Smooth muscle cell (in vitro differentiated cells): ENCODE results near the gene PABPN1L. TPM values are rescaled to one million over a fixed set of nuclear protein-coding genes. Genes with fewer than 3 reads are reported as not detected.

Experiments used
- DNase-seq: peaks from one replicate; lab custom pipeline; 2025; ENCODE audit not compliant: unreplicated experiment; lab: John Stamatoyannopoulos, UW
- H2AFZ ChIP-seq: fragments of 200-600 bp; sonication (generic); 2 replicates; pipeline ENCODE4 v1.6.0; 2016; ENCODE audit warnings: antibody characterized with exemption, low read depth, mild to moderate bottlenecking
- H3F3A ChIP-seq: fragments of 200-600 bp; sonication (generic); 2 replicates; pipeline ENCODE4 v1.6.0; 2017; ENCODE audit warnings: antibody characterized with exemption, low read depth
- H3K27ac ChIP-seq: fragments of 200-600 bp; sonication (generic); 2 replicates; pipeline ENCODE4 v1.5.1; 2016; ENCODE audit warnings: low read depth, mild to moderate bottlenecking
- H3K27me3 ChIP-seq: fragments of 200-600 bp; sonication (generic); 2 replicates; pipeline ENCODE4 v1.6.1; 2016; ENCODE audit warnings: low read depth, mild to moderate bottlenecking
- H3K36me3 ChIP-seq: fragments of 200-600 bp; sonication (generic); 2 replicates; pipeline ENCODE4 v1.5.1; 2016; ENCODE audit warnings: low read depth
- H3K4me1 ChIP-seq: fragments of 200-600 bp; sonication (generic); 2 replicates; pipeline ENCODE4 v1.5.1; 2016; ENCODE audit warnings: low read depth
- H3K4me2 ChIP-seq: fragments of 200-600 bp; sonication (generic); 2 replicates; pipeline ENCODE4 v1.6.0; 2016; ENCODE audit warnings: mild to moderate bottlenecking
- H3K4me3 ChIP-seq: fragments of 200-600 bp; sonication (generic); 2 replicates; pipeline ENCODE4 v1.5.1; 2016; ENCODE audit warnings: mild to moderate bottlenecking
- H3K79me2 ChIP-seq: fragments of 200-600 bp; sonication (generic); 2 replicates; pipeline ENCODE4 v1.6.0; 2016; ENCODE audit warnings: low read depth, mild to moderate bottlenecking
- H3K9ac ChIP-seq: fragments of 200-600 bp; sonication (generic); 2 replicates; pipeline ENCODE4 v1.6.0; 2016; ENCODE audit warnings: low read depth
- H3K9me3 ChIP-seq: fragments of 200-600 bp; sonication (generic); replicated peaks from 2 replicates; pipeline ENCODE4 v1.5.1; 2016; ENCODE audit warnings: low read depth
- H4K20me1 ChIP-seq: fragments of 200-600 bp; sonication (generic); 2 replicates; pipeline ENCODE4 v1.6.0; 2016; ENCODE audit warnings: low read depth
- WGBS: methylation state at CpG from one replicate; pipeline ENCODE4 v1.1.7; 2016; ENCODE audit warnings: low lambda C conversion rate; 5-methylcytosine and 5-hydroxymethylcytosine counted together
- polyA plus RNA-seq: library from polyadenylated mRNA; unstranded; fragments of >200 nt; fragmentation: Nextera tagmentation; extraction: Ambion mirVana; gene quantifications from 2 replicates; pipeline ENCODE4 v1.2.1, GENCODE V29; 2016
- total RNA-seq: library from RNA; depleted of rRNA; stranded (reverse); fragments of >200 nt; gene quantifications from 2 replicates; pipeline ENCODE4 v1.2.3, GENCODE V29; 2014
- TF ChIP-seq, protein P1 (sequence below): fragments of 200-600 bp; sonication (generic); IDR thresholded peaks from 2 replicates; pipeline ENCODE4 v1.5.1; 2017; ENCODE audit warnings: borderline replicate concordance, mild to moderate bottlenecking, antibody characterized with exemption; ENCODE audit not compliant: insufficient read depth, poor library complexity, severe bottlenecking

The PABPN1L gene
- total and polyA plus RNA-seq, 2 experiments from 2014 or later = not detected

DNA sequence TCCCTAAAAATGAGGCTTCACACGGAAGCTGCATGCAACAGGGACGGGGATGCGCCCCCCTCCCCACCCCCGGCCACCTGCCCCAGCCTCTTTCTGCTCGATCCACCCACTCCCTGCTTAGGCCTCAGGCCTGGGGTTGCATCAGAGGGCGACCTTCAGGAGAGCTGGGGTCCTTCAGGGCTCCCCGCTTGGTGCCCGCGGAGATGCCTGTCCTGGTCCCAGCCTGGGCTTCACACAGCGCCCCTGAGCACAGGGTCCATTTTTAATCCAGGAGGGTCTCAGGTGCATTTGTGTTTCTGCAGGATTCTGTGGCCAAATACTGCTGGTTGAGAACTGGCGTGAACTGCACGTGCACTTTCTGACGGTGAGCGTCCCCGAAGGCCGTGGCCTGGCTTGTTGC is 47.3 kb downstream of the PABPN1L start:
- TF ChIP-seq, protein P1, sequence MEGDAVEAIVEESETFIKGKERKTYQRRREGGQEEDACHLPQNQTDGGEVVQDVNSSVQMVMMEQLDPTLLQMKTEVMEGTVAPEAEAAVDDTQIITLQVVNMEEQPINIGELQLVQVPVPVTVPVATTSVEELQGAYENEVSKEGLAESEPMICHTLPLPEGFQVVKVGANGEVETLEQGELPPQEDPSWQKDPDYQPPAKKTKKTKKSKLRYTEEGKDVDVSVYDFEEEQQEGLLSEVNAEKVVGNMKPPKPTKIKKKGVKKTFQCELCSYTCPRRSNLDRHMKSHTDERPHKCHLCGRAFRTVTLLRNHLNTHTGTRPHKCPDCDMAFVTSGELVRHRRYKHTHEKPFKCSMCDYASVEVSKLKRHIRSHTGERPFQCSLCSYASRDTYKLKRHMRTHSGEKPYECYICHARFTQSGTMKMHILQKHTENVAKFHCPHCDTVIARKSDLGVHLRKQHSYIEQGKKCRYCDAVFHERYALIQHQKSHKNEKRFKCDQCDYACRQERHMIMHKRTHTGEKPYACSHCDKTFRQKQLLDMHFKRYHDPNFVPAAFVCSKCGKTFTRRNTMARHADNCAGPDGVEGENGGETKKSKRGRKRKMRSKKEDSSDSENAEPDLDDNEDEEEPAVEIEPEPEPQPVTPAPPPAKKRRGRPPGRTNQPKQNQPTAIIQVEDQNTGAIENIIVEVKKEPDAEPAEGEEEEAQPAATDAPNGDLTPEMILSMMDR = no peak
- DNase-seq = no peak
- H3K4me3 ChIP-seq = no peak overlapping the region
- H3K4me2 ChIP-seq = no peak overlapping the region
- WGBS = 90% methylated on average over 16 of the region's 16 CpGs
- H3F3A ChIP-seq = no peaks in the 10 kb centered on the region
- no peak overlapping the region for H3K9ac ChIP-seq
- H3K4me1 ChIP-seq = no peaks in the 10 kb centered on the region
- no peaks in the 10 kb centered on the region for H3K9me3 ChIP-seq
- no peak overlapping the region for H2AFZ ChIP-seq
- H3K27me3 ChIP-seq = no peaks in the 10 kb centered on the region
- no peak overlapping the region for H3K27ac ChIP-seq
- no peaks in the 10 kb centered on the region for H3K79me2 ChIP-seq
- H4K20me1 ChIP-seq = no peaks in the 10 kb centered on the region
- H3K36me3 ChIP-seq = no peaks in the 10 kb centered on the region

DNA sequence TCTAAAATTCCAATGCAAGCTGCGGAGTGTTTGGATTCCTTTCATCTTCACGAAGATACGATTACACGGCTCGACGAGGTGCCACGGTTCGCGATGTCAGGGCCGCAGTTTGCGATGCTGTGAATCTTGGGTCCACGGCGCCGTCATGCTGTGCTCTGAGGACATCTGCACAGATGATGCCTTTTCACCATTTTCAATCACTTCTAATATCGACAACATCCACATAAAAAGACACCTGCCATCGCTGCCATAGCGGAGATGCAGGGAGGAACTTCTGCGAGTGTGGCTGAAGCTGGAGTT is 47.9 kb downstream of the PABPN1L start:
- no peak overlapping the region for H3K4me2 ChIP-seq
- H2AFZ ChIP-seq = no peak overlapping the region
- H3K9ac ChIP-seq = no peak overlapping the region
- H3F3A ChIP-seq = no peaks in the 10 kb centered on the region
- TF ChIP-seq, protein P1 = no peak
- no peaks in the 10 kb centered on the region for H4K20me1 ChIP-seq
- WGBS = 94% methylated on average over 18 of the region's 18 CpGs
- H3K79me2 ChIP-seq = no peaks in the 10 kb centered on the region
- H3K36me3 ChIP-seq = no peaks in the 10 kb centered on the region
- no peaks in the 10 kb centered on the region for H3K4me1 ChIP-seq
- H3K4me3 ChIP-seq = no peak overlapping the region
- H3K27me3 ChIP-seq = no peaks in the 10 kb centered on the region
- no peaks in the 10 kb centered on the region for H3K9me3 ChIP-seq
- H3K27ac ChIP-seq = no peak overlapping the region
- DNase-seq = no peak

DNA sequence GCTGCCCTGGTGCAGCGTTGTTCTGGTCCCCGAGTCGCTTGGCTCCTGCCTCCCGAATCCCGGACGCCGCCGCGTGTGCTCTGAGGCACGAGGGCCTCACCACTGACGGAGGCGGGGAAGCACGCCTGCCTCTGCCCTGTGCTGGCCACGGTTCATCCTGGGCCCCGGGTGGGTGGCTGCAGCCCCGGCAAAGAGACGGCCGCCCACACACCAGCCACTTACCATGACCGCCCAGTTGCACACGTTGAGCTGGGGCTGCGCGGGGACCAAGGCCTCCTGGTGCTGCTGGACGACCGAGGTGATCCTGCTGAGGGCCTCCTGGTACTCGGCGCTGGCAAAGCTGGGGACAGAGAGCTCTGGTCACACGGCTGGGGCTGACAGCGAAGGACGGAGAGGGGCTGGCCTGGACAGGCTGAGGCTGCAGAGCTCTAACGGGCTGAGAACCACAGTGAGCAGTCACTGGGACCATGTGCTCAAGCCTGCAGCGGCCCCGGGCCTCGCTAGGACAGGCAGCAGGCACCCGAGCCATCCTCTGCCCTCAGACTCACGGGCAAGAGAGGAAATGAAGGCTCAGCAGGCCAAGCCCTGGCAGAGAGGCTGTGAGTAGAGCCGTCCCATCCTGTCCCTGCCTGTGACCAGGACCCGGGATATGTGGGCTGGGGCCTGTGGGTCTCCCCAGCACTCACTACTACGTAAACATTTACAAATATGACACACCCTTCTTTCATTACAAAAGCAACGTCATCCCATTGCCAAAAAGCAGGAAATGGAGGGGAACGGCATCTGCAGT is 48.5 kb downstream of the PABPN1L start:
- Histone ChIP-seq H4K20me1 (no peaks in the 10 kb centered on the region), H3K4me3 (no peak overlapping the region), H3K9ac (no peak overlapping the region), H3K27ac (no peak overlapping the region), H3K9me3 (no peaks in the 10 kb centered on the region), H3K27me3 (no peaks in the 10 kb centered on the region), H3K79me2 (no peaks in the 10 kb centered on the region), H3F3A (no peaks in the 10 kb centered on the region), H2AFZ (no peak overlapping the region), H3K4me2 (no peak overlapping the region), H3K36me3 (no peaks in the 10 kb centered on the region), H3K4me1 (no peaks in the 10 kb centered on the region)
- WGBS = 87% methylated on average over 40 of the region's 40 CpGs
- TF ChIP-seq, protein P1 = no peak
- no peak for DNase-seq

DNA sequence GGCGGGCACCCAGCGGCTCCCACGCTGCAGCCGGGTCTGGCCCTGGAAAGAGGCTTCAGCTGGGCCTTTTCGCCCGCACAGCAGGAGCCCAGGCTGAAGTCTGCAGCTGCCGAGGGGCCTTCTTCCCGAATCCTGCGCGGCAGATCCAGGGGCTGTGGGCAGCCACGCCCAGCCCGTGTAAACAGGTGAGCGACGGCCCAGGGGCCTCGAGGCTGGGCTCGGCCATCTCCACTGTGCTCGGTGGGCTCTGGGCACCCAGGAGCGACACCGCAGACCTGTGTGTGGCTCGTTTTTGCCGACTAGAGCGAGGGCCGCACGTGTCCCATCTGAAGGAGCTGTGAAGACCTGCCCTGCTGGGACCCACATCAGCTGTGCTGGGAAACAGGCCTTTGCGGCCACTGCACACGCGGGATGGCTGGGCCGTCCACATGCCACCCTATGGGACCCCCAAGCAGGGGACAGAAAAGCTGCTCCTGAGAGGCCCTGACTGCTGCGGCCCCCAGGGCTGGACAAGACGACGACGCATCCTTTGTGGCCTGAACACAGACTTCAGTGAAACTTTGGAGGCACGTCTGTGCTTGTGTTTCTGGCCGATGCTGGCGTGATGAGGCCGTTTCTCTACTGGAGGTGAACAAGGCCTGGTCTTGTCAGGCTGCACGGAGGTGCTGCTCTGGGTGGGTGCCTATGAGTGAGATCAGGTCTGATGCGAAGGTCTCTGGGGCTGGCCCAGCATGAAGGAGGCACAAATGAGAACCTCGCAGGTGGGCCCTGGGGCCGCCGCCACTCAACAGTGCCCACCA is 49.5 kb downstream of the PABPN1L start:
- Histone ChIP-seq H3K4me2 (no peak overlapping the region), H3K79me2 (no peaks in the 10 kb centered on the region), H3K27ac (no peak overlapping the region), H3K4me1 (no peaks in the 10 kb centered on the region), H3K9ac (no peak overlapping the region), H3K9me3 (no peaks in the 10 kb centered on the region), H3K4me3 (no peak overlapping the region), H2AFZ (no peak overlapping the region), H3F3A (no peaks in the 10 kb centered on the region), H4K20me1 (no peaks in the 10 kb centered on the region), H3K27me3 (no peaks in the 10 kb centered on the region), H3K36me3 (no peaks in the 10 kb centered on the region)
- 91% methylated on average over 41 of the region's 41 CpGs for WGBS
- DNase-seq = no peak
- TF ChIP-seq, protein P1 = no peak
